ACHN (cell line): ENCODE data around the gene NSD1.
"Not testable (repeated sequence)": the region's sequence is repeated elsewhere in the genome, so short reads cannot be mapped to it uniquely, and the experiment has no call there.

ENCODE experiments used
- DNase-seq: peaks from one replicate; pipeline ENCODE4 v3.0.0-alpha.2; 2015
- in situ Hi-C: cut with HindIII; loops from 2 replicates; pipeline ENCODE4 v1.10.0; 2017; ENCODE audit warnings: low sequenced_read_pairs, low pct_ligation_motif_present, low pct_unique_long_range_greater_than_20kb

The NSD1 gene

DNA sequence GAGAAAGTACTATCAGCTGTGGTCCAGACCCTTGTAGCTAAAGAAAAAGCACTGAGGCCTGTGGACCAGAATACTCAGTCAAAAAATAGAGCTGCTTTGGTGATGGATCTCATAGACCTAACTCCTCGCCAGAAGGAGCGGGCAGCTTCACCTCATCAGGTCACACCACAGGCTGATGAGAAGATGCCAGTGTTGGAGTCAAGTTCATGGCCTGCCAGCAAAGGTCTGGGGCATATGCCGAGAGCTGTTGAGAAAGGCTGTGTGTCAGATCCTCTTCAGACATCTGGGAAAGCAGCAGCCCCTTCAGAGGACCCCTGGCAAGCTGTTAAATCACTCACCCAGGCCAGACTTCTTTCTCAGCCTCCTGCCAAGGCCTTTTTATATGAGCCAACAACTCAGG lies 161.1 kb downstream of the NSD1 start:
- in situ Hi-C loops: no loop called here
- no peak for DNase-seq

DNA sequence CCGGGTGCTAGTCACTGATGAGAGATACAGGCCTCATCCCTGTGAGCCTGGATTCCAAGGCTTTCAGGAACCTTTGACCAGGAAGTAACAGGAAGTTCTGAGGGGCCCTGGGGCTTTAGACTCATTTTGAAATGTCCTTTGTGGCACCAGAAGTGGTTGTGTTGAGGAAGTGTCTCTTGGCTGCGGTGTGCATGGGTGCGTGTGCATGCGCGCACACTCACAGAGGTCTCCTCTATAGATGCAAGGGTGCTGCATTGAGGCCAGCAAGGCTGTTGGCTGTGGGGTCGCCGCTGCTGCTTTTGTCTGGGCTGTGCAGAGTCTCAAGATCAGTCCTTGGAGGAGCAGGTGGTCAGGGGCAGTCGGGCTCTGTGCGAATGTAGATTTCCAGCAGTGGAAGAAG lies 162.4 kb downstream of the NSD1 start:
- no peak for DNase-seq
- in situ Hi-C loops: no loop called here

DNA sequence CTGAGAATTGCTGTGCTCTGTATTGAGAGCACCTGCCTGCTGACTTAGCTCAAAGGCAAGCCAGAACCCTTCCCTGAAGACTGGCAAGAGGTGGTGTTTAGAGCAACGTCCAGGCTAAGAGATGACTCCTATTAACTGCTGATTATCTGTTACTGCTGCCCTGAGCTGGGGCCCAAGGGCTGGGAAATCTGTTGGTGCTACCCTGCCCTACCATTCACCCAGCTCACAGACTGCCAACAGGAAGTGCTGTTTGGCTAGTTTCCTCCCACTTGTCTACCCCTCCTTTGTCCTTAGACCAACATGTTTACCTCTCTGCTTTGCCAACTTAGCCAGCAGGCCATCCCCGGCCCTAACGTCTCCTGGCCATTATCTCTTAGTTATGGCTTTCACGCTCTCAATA lies 163.0 kb downstream of the NSD1 start:
- in situ Hi-C loops: no loop called here
- DNase-seq: no peak

DNA sequence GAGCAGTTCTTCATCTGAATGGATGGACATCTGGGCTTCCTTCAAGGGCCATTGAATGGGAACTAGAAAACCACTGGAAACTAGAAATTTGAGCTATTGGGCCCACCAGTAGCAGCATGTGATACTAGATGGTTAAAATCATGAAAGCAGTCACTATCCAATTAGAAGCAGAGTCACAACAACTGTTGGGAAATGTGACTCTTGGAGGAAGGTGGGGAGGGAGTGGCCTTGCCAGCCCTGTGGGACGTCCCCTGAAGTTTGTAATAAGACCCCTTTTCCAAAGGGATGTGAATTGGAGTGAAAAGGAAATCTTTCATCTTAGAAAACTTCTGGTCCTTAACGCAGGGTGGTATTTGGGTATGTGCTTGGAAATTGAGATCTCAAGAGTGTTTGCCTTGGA lies 164.3 kb downstream of the NSD1 start:
- no peak for DNase-seq
- in situ Hi-C loops: no loop called here

DNA sequence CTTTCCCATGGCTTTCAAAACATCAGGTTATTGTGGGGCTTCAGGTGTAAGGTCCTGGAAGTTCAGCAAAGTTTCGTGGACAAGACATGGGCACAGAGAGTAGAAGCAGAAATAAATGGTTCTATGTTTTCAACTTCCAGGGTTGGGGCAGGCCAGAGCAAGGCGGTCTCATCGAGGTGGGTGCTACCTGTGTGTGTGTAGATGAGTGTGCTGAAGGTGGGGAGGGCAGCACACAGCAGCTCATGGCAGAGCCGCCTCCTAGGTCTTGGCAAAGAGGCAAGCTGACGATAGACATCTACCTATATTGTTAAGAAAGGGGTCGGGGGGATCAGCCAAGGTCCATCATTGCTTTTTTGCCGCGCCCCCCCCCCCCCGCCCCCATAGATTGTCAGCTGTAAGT lies 166.1 kb downstream of the NSD1 start:
- no peak for DNase-seq
- in situ Hi-C loops: no loop called here

DNA sequence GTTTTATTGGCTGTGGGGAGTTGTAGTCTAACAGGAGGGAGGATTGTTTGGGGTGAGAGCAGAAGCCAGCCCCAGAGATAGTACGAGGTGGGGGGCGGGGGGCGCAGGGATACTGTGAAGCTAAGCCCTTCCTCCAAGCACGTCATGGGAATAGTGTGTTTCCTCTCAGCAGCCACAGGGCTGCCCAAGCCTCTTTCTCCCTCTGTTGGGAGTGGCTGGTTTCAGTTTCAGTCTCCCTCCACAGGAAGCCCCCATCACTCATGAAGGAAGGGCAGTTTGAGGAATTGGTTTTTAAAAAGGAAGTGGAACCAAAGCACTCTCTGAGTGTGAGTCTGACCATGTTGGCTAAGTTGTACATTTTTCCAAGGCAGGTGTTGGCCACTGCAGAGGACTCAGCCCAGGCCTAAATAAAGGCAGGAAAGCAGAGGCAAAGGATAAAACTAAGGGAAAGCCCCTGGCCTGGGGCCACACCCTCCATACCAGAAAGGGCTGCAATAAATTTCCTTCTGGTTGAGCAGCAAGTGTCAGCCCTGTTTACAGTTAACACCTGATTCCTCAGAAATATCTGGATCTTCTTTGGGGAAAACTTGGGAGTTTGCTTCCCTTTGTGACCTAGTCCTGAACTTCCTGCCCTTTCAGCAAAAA lies 166.8 kb downstream of the NSD1 start:
- in situ Hi-C loops: no loop called here
- DNase-seq: peak; percentile 66

DNA sequence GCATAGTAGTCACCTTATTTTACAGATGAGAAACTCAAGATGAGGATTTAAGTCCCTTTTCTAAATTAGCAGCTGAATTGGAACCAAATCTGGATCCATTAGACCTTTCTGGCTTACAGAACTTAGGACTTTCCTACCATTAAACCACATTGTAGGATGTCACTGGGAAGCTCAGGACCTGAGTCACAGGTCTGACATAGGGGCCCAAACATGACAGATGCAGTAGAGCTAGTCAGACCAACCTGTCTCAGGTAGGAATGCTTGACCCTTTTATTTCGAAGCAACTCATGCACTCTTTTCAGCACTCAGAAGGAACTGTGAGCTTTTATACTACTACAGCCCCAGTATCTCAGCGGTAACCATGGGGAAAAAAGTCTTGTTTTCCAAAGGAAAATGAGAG lies 167.4 kb downstream of the NSD1 start:
- in situ Hi-C loops: no loop called here
- no peak for DNase-seq

DNA sequence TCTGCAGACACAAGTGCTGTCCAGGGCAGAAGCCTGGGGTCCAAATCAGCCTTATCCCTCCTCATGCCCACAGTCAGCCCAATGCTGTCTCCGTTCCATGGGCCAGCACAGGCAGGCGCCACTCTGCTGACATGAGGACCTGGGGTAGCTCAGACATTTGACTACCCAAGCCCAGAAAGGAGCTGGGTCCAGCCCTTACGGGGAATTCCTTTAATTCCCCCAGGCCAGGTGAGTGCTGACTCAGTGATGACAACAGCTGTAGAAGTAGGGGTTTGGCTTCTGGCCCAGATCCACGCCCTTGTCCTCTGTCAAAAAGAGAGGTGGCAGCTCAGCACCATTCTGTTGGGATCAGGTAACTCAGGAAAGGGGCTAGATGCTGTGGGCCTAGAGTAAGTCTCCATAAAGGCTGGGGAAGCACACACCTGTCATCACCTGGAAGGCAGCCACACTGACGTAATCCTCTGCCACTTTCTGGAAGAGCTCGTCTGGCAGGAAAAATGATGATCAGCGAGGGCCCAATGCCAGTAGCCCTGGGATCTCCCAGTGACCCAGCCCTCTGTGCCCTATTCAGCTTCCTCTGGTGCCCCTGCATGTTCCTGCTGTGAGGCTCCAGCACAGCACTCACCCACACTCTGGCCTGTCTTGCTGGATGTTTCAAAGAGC lies 168.1 kb downstream of the NSD1 start:
- DNase-seq: no peak
- in situ Hi-C loops: no loop called here

DNA sequence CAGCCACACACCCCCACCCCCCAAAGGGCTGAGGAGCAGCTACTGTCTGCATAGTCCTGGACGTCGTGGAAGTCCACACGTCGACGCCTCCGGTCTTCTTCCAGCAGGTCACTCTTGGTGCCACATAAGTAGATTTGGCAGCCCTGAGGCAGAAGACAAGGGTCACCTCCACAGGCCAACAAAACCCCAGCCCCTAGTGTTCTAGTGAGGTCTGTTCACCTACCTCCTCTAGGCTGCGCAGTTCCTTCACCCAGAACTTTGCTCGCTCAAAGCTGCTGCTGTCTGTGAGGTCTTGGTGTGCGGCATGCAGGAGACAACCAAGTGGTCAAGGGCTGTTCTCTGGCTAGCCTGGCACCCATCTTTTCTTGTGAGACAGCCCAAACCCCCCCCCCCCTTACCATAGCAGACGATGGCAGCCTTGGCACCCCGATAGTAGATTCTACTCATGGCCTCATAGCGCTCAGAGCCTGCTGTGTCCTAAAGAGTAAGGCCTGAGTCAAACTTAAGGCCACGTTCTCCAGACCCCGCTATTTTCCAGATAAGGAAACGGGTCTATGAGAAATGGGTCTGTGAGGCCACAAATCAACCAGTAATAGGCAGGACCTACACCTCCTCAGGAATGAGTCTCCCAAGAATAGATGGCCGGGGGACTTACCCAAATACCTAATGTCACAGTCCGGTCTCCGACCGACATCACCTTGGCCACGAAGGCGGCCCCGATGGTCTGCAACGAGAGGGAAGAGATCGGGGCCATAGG lies 169.0 kb downstream of the NSD1 start:
- no peak for DNase-seq
- in situ Hi-C loops: no loop called here

DNA sequence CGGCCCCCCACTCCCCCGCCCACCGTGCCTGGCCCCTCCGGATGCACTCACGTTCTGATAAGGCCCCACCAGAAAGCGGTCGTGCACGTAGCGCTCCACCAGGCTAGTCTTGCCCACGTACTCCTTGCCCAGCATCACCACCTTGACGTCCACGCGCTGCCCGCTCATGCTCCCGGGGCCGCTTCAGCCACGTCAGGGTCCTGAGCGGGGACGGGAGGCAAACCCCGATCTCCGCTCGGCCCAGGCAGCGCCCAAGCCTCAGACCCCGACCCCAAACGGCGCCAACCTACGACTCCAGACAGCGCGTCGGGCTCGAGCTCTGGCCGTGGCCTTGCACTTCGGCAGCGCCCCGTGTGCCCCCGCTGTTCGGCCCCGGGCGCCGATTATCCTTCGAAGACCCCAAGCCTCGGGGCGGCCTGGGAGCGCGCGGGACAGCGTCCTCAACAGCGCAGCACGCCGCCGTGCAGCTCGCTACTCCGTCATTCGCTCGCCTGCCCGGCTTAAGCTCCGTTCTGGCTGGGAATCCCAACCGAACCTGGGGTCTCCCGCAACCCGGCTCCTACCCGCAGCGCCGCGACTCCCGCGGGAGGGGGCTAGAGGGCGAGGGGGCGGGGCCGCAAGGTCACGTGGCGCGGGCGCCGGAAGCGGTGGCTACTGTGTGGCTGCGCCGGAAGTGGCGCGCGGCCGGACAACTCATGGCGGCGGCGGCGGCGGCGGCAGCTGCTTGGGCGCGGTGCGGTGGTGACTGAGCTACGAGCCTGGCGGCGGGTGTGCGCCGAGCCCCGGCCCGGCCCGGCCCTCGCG lies 169.8 kb downstream of the NSD1 start, which contains the start of the genes PRELID1 and RAB24:
Gene PRELID1 (plus strand): TSS at position 679 of the 804 bp plus-strand sequence. CDS start 187 bp downstream, outside the sequence.
Gene RAB24 (minus strand): TSS at position 599 of the 804 bp plus-strand sequence. CDS start 431 bp downstream, at position 168.
- DNase-seq: peak; percentile 80
- in situ Hi-C loops: no loop called here

DNA sequence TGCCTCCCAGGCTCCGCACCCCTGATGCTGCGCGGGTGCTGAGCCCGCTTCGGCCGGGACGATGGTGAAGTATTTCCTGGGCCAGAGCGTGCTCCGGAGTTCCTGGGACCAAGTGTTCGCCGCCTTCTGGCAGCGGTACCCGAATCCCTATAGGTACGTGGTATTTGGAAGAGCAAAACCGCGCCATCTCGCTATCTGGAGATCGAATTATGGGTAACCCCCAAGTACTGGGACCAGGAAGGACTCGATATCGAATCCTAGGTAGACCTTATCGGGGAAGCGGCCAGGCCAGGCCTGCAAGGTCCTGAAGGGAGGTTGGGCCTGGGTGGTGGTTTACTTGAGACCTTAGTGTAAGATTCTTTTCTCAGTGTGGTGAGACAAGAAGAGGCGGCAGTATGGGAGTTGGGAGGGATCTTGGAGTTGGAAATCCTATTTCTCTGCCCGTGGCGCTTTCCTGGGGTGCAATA lies 170.4 kb downstream of the NSD1 start:
- DNase-seq: no peak
- in situ Hi-C loops: no loop called here

DNA sequence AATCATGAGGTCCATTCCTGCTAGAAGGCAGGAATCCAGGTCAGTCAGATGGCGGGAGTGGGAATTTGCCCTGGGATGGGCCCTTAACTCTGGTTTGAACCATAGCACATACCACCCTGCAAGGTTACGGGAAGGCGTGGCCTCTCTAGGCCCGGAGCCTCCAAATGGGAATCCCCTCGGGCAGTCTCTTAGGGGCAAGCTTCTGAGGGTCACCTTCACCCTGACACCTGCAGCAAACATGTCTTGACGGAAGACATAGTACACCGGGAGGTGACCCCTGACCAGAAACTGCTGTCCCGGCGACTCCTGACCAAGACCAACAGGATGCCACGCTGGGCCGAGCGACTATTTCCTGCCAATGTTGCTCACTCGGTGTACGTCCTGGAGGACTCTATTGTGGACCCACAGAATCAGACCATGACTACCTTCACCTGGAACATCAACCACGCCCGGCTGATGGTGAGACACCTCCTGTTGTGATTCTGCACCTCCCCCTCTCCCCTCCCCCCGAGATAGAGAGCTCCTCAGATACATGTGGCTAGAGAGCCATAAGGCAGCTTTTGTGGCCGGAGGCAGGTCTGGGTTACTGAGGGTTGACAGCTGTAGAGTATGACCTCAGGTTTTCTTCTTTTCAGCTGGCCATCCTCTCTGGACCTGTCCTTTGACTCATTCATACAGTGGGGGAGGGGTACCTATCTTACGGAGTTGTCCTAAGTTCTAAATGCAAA lies 171.0 kb downstream of the NSD1 start:
- in situ Hi-C loops: no loop called here
- no peak for DNase-seq

DNA sequence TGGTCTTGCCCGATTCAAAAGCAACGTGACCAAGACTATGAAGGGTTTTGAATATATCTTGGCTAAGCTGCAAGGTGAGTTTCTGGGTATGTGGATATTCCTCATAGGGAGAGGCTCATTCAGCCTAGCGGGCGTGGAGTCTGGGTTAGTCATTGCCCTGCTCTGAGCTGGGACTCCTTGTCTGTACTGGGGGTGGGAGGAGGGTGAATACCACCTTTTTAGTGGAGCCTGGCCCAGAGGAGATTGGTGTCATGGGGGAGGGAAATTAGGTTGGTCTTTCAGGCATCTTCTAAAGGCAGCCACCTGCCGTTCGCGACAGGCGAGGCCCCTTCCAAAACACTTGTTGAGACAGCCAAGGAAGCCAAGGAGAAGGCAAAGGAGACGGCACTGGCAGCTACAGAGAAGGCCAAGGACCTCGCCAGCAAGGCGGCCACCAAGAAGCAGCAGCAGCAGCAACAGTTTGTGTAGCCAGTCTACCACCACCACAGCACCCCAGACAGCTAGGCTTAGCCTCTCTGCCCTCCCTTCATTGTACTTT lies 172.6 kb downstream of the NSD1 start:
- DNase-seq, in situ Hi-C loops: not testable (repeated sequence)

DNA sequence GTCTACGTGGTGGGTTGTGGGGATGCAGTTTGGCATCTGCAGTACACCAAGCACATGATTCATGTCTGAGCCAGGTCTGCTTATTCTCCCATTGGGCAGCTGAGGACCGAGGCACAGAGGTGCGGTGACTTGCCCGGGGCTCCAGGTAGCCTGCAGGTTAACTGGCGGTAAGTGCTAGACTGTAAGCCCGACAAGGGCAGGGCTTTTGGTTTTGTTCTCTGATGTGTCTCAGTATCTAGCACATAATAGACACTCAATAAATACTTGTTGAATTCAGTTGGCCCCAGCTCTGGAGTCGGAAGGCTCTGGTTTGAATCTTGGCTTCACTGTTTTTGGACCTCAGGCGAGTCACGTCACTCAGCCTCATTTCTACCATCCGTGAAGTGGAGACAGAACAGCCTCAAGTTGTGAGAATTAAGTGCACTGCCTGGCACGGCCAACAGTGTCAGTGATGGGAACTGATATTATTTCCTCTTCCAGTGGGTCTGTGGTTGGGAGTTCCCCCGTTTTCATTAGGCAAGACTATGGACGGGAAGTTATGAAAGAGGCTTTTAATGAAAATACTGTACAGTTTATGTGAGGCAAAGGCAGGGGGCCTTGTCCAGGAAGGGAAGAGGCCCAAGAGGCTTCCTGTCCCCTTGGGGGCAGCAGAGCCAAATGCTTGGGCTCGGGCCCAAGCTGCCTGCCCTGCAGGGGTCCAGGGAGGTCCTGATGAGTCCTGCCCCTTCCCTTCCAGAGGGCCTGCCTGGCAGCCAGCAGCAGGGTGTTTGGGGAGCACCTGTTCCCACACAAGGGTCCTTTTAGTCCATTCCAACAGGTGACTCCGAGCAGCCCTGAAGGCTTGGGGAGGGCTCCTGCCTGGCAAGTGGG lies 173.3 kb downstream of the NSD1 start:
- no peak for DNase-seq
- in situ Hi-C loops: no loop called here

DNA sequence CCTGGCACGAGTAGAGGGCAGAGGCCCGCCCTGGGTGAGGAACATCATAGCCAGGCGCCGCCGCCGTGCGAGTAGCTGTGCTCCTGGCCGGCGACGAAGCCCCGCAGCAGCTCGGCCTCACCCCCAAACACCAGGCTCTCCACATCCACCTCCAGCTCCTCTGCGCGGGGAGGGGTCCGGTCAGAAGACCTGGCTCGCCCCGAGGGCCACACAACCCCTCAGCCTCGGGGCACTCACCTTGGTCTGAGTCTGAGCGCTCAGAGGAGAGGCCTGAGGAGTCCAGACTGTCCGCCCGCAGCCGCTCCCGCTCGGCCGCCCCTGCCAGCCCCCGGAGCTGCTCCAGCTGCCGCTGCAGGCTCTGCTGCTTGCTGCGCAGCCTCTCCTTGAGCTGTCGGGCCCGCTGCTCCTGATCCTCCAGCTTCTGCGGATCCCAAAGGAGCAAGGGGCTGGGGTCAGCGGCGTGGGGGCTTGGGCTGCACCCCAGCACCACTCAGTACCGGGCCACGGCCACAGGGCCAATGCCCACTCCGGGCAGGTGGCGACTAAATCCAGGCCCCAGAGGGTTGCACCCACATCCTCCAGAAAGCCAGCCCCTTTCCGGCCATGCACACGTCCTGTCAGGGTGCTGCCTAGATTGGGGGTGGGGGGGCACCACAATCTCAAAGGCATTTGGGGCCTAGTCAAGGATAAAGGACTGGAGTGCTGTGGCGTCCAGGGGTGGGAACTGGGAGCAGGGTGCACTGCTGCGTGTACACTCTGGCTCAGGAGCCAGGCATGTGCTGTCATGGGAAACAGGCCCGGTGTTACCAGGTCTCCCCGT lies 174.2 kb downstream of the NSD1 start:
- DNase-seq: no peak
- in situ Hi-C loops: no loop called here

DNA sequence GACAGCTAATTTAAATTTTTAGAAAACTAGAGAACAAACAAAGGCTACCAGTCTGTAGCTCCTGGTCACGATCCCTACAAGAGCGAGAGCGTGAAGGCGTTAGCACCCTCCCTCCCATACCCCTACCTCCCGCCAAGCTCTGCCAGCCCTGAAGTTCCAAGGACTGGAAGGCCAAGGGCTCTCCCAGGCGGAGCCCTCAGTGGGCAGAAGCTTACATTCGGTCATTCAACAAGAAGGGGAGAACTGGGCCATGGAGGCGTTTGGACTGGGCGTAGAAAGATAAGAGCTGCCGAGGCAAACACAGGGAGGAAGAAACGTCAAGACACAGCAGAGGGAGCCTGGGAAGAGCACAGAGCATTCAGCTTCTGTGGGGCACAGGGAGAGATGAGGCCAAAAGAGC lies 175.2 kb downstream of the NSD1 start:
- no peak for DNase-seq
- in situ Hi-C loops: no loop called here
